T-cell (primary cell): Measurements from ENCODE around the gene NPC1. TPM values are rescaled to one million over a fixed set of nuclear protein-coding genes. Genes with fewer than 3 reads are reported as not detected.
"Not testable (repeated sequence)": the region's sequence is repeated elsewhere in the genome, so short reads cannot be mapped to it uniquely, and the experiment has no call there.

ENCODE experiments used
- ATAC-seq, 4 experiments: fragments of 200-7000 bp in 3 of 4; fragments of 150-1000 bp in 1 of 4; cut with Tn5 transposase; replicated peaks in 1 of 4; 1 replicate in 3 of 4; 2 replicates in 1 of 4; pipeline ENCODE4 v1.10.0; 2021; ENCODE audit warnings: moderate library complexity in 3 of 4, mild to moderate bottlenecking in 2 of 4, moderate number of reproducible peaks in 1 of 4
- CTCF ChIA-PET, 2 donors: fragments of 300-600 bp; sonication (Branson Sonifier 250); formaldehyde crosslinking; loops; one replicate each; lab custom pipeline; 2022; ENCODE audit warnings: antibody characterized with exemption in 2 of 2; lab: Charles Lee
- POLR2A ChIA-PET, 2 donors: fragments of 300-600 bp; sonication (Branson Sonifier 250); formaldehyde crosslinking; loops; one replicate each; lab custom pipeline; 2022; ENCODE audit warnings: antibody characterized with exemption in 2 of 2; lab: Charles Lee
- DNase-seq, 35 experiments: peaks; one replicate each; pipeline versions ENCODE4 v3.0.0 to v3.0.0-alpha.2; 2013 to 2023
- H3K27ac ChIP-seq: one replicate; pipeline ENCODE4 v1.5.1; 2013; ENCODE audit warnings: low read length
- H3K27me3 ChIP-seq, 2 experiments: replicated peaks in 1 of 2; 1 replicate in 1 of 2; 2 replicates in 1 of 2; pipeline versions ENCODE4 v1.6.1 to v1.7.0; 2013; ENCODE audit warnings: low read length in 1 of 2, mixed read lengths in 1 of 2; ENCODE audit not compliant: control insufficient read depth in 2 of 2, insufficient read depth in 2 of 2; ENCODE audit errors: extremely low read depth in 1 of 2
- H3K36me3 ChIP-seq, 2 donors: 1 replicate in 1 of 2; 2 replicates in 1 of 2; pipeline versions ENCODE4 v1.6.1 to v1.7.0; 2013; ENCODE audit warnings: low read length in 1 of 2; ENCODE audit not compliant: control insufficient read depth in 2 of 2, insufficient read depth in 1 of 2; ENCODE audit errors: extremely low read depth in 1 of 2
- H3K4me1 ChIP-seq, 2 experiments: 1 replicate in 1 of 2; 2 replicates in 1 of 2; pipeline versions ENCODE4 v1.6.1 to v1.7.0; 2013; ENCODE audit warnings: low read length in 2 of 2, mixed read lengths in 1 of 2; ENCODE audit not compliant: insufficient read depth in 2 of 2, control insufficient read depth in 1 of 2; ENCODE audit errors: extremely low read depth in 1 of 2
- H3K4me3 ChIP-seq, 2 donors: 1 replicate in 1 of 2; 2 replicates in 1 of 2; pipeline versions ENCODE4 v1.5.1 to v1.7.0; 2013; ENCODE audit warnings: mild to moderate bottlenecking in 2 of 2, low read length in 1 of 2, moderate library complexity in 1 of 2; ENCODE audit not compliant: control insufficient read depth in 1 of 2; ENCODE audit errors: extremely low read depth in 1 of 2
- H3K9me3 ChIP-seq: 2 replicates; pipeline ENCODE4 v1.7.0; 2013
- H3K27ac Mint-ChIP-seq, 2 donors: one replicate each; pipeline ENCODE4 v1.8.0; 2020 to 2021; ENCODE audit warnings: mild to moderate bottlenecking in 2 of 2, mixed read lengths in 2 of 2
- H3K27me3 Mint-ChIP-seq, 2 donors: one replicate each; pipeline ENCODE4 v1.8.0; 2021 to 2022; ENCODE audit warnings: mixed read lengths in 2 of 2
- H3K36me3 Mint-ChIP-seq: one replicate; pipeline ENCODE4 v1.8.0; 2021; ENCODE audit warnings: mixed read lengths
- H3K4me1 Mint-ChIP-seq, 3 donors: one replicate each; pipeline ENCODE4 v1.8.0; 2020 to 2022; ENCODE audit warnings: mixed read lengths in 3 of 3, mild to moderate bottlenecking in 1 of 3
- H3K4me3 Mint-ChIP-seq, 3 donors: one replicate each; pipeline ENCODE4 v1.8.0; 2020 to 2022; ENCODE audit warnings: mild to moderate bottlenecking in 3 of 3, mixed read lengths in 3 of 3, moderate library complexity in 3 of 3
- H3K9me3 Mint-ChIP-seq, 3 donors: one replicate each; pipeline ENCODE4 v1.8.0; 2020 to 2022; ENCODE audit warnings: mixed read lengths in 3 of 3
- WGBS: methylation state at CpG from one replicate; pipeline ENCODE4 v1.1.5; 2013; ENCODE audit warnings: missing lambda C conversion rate; ENCODE audit not compliant: insufficient coverage; 5-methylcytosine and 5-hydroxymethylcytosine counted together
- total RNA-seq, 35 experiments: library from RNA in 6 of 35; stranded (reverse) in 6 of 35; fragments of 120-200 nt in 1 of 35; gene quantifications; one replicate each; pipeline versions ENCODE4 v1.2.1 to v1.2.4 and lab custom pipeline; 2013 to 2026

The NPC1 gene
- total RNA-seq, 5 donors from 2014 or later (not counting 1 experiment from before 2014, with no cell fraction given), result 35.2 to 52.7 (median 39.4) TPM

DNA sequence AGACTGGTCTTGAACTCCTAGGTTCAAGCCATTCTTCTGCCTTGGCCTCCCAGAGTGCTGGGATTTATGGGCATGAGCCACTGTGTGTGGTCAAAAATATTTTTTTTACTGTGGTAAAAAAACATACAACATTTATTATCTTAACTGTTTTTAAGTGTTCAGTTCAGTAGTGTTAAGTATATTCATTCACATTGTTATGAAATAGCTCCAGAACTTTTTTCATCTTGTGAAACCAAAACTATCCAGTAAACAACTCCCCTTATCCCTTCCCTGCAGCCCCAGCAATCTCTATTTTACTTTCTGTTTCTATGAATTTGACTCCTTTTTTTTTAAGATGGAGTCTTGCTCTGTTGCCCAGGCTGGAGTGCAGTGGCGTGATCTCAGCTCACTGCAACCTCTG, 73.7 kb downstream of the NPC1 start:
- peaks cover 6 to 70% of the 10 kb centered on the region in 2 donors for H3K36me3 ChIP-seq
- Mint-ChIP-seq H3K27me3 (no peaks in the 10 kb centered on the region), H3K4me3 (no peak overlapping the region), H3K9me3 (no peaks in the 10 kb centered on the region), H3K4me1 (peaks cover 27 to 35% (median 33%) of the 10 kb centered on the region in 3 donors), H3K27ac (peak overlapping the region; percentile 73 to 88), H3K36me3 (peaks cover 34% of the 10 kb centered on the region)
- WGBS, result no CpG with 5 or more reads among the region's 1 CpG
- CTCF ChIA-PET, result interaction anchor here (0.6 to 0.7 kb wide), 3 partner anchors 14 to 74 kb away, joined by 3 read pairs; no protein-coding TSS in a partner anchor
- no peaks in the 10 kb centered on the region for H3K27me3 ChIP-seq
- peak overlapping the region; percentile 32 for H3K27ac ChIP-seq
- peaks cover 0 to 6% of the 10 kb centered on the region in 2 experiments for H3K4me1 ChIP-seq
- no peak overlapping the region for H3K4me3 ChIP-seq
- ATAC-seq (no peak), DNase-seq (no peak)
- POLR2A ChIA-PET, result no interaction called here
- no peaks in the 10 kb centered on the region for H3K9me3 ChIP-seq

DNA sequence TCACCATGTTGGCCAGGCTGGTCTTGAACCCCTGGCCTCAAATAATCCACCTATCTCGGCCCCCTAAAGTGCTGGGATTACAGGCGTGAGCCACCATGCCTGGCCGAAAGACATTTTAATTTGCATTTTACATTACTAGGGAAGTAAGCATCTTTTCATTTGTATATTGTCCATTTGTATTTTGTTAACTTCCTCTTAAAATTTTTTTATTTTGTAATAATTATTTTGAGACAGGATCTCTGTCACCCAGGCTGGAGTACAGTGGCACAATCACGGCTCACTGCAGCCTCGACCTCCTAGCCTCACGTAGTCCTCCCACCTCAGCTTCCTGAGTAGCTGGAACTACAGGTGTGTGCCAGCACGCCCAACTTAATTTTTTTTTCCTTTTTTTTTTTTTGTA, 74.1 kb downstream of the NPC1 start:
- H3K4me3 Mint-ChIP-seq, POLR2A ChIA-PET, ATAC-seq, H3K9me3 Mint-ChIP-seq, H3K27me3 Mint-ChIP-seq, H3K4me3 ChIP-seq, H3K4me1 ChIP-seq, H3K9me3 ChIP-seq, CTCF ChIA-PET, H3K27me3 ChIP-seq, DNase-seq: not testable (repeated sequence)
- Mint-ChIP-seq H3K27ac (peak overlapping the region; percentile 73 to 88), H3K36me3 (peaks cover 34% of the 10 kb centered on the region), H3K4me1 (peaks cover 32 to 39% (median 36%) of the 10 kb centered on the region in 3 donors)
- Histone ChIP-seq H3K36me3 (peaks cover 6 to 66% of the 10 kb centered on the region in 2 donors), H3K27ac (peak overlapping the region; percentile 32)
- no CpG with 5 or more reads among the region's 7 CpGs for WGBS

GRCh38 chr18:23510923-23511322, 75.4 kb downstream of the NPC1 start:
- H3K36me3 Mint-ChIP-seq, result peaks cover 34% of the 10 kb centered on the region
- H3K4me3 ChIP-seq, H3K9me3 ChIP-seq, H3K27ac Mint-ChIP-seq, ATAC-seq, H3K27me3 ChIP-seq, H3K27ac ChIP-seq, H3K4me3 Mint-ChIP-seq, H3K9me3 Mint-ChIP-seq, DNase-seq, H3K4me1 ChIP-seq, H3K27me3 Mint-ChIP-seq: not testable (repeated sequence)
- ChIA-PET POLR2A (interaction anchor here (0.6 to 0.7 kb wide), 2 partner anchors 30 to 393 kb away, joined by 4 to 8 read pairs; no protein-coding TSS in a partner anchor), CTCF (interaction anchor here (0.5 to 0.8 kb wide), 4 partner anchors 23 to 192 kb away, joined by 3 to 5 read pairs (median 4); no protein-coding TSS in a partner anchor)
- WGBS, result no CpG with 5 or more reads among the region's 2 CpGs
- H3K36me3 ChIP-seq, result peaks cover 6 to 65% of the 10 kb centered on the region in 2 donors
- H3K4me1 Mint-ChIP-seq, result peaks cover 36 to 45% (median 41%) of the 10 kb centered on the region in 3 donors

DNA sequence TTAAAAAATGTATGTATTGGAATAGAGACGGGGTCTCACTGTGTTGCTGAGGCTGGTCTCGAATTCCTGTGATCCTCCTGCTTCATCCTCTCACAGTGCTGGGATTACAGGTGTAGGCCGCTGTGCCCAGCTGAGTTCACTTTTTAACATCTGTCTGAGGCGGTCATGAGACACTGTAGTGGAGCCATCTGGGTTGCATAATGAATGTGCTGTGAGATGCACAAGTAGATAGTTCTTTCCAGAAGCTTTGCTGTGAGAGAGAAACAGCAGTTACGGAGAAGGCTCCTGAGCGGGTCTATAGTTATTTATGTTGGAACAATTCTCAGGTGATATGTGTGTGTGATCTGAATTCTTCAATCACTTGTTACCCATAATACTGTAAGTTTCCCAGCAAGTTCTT, 79.9 kb downstream of the NPC1 start:
- DNase-seq, result no peak
- H3K9me3 Mint-ChIP-seq, result no peaks in the 10 kb centered on the region
- Histone ChIP-seq H3K4me1 (peaks cover 6 to 30% of the 10 kb centered on the region in 2 experiments), H3K9me3 (no peaks in the 10 kb centered on the region), H3K36me3 (peaks cover 6 to 39% of the 10 kb centered on the region in 2 donors), H3K27me3 (no peaks in the 10 kb centered on the region), H3K27ac (no peak overlapping the region), H3K4me3 (no peak overlapping the region)
- no peak overlapping the region for H3K27ac Mint-ChIP-seq
- POLR2A ChIA-PET, result interaction anchor here in 1 of 2 donors (0.7 kb wide), 1 partner anchor 1901 kb away, joined by 3 read pairs; no protein-coding TSS in a partner anchor
- H3K36me3 Mint-ChIP-seq, result peaks cover 24% of the 10 kb centered on the region
- no peak for ATAC-seq
- CTCF ChIA-PET, result interaction anchor here (0.7 kb wide), 2 partner anchors 10 to 16 kb away, joined by 3 read pairs; no protein-coding TSS in a partner anchor
- no peaks in the 10 kb centered on the region for H3K27me3 Mint-ChIP-seq
- H3K4me1 Mint-ChIP-seq, result peaks cover 46 to 57% (median 55%) of the 10 kb centered on the region in 3 donors
- no peak overlapping the region for H3K4me3 Mint-ChIP-seq
- 80% methylated on average over 1 of the region's 6 CpGs for WGBS

- H3K4me3 ChIP-seq, result peak overlapping the region in 1 of 2 donors; percentile 57
- H3K27ac ChIP-seq, result peak overlapping the region; percentile 14
- Mint-ChIP-seq H3K27ac (peak overlapping the region; percentile 90 to 91), H3K4me1 (peaks cover 44 to 57% (median 56%) of the 10 kb centered on the region in 3 donors), H3K27me3 (no peaks in the 10 kb centered on the region), H3K4me3 (peak overlapping the region; percentile 93 to 99 (median 96)), H3K36me3 (peaks cover 13% of the 10 kb centered on the region), H3K9me3 (no peaks in the 10 kb centered on the region)
- 40% methylated on average over 1 of the region's 3 CpGs for WGBS
- peaks cover 6 to 30% of the 10 kb centered on the region in 2 experiments for H3K4me1 ChIP-seq
- no peaks in the 10 kb centered on the region for H3K9me3 ChIP-seq
- ATAC-seq (no peak), DNase-seq (peak in 1 of 35 experiments; percentile 46)
- POLR2A ChIA-PET, result no interaction called here
- H3K36me3 ChIP-seq, result peaks cover 6 to 28% of the 10 kb centered on the region in 2 donors
- CTCF ChIA-PET, result interaction anchor here (0.7 to 1.6 kb wide), 6 partner anchors 10 to 199 kb away, joined by 3 to 4 read pairs (median 4); partner anchors contain the start of gene RIOK3 (in 1 of the 2)
- no peaks in the 10 kb centered on the region for H3K27me3 ChIP-seq
These were observed 81.6 kb downstream of the NPC1 start for GRCh38 chr18:23504720-23505119.

- Histone ChIP-seq H3K36me3 (peaks cover 6 to 20% of the 10 kb centered on the region in 2 donors), H3K27me3 (no peaks in the 10 kb centered on the region), H3K4me3 (peak overlapping the region; percentile 57 to 71), H3K27ac (peak overlapping the region; percentile 14), H3K4me1 (peaks cover 6 to 34% of the 10 kb centered on the region in 2 experiments), H3K9me3 (no peaks in the 10 kb centered on the region)
- 0% methylated on average over 19 of the region's 21 CpGs for WGBS
- ChIA-PET POLR2A (no interaction called here), CTCF (interaction anchor here in 1 of 2 donors (1.2 to 1.6 kb wide), 2 partner anchors 51 to 199 kb away, joined by 4 read pairs; partner anchors contain the start of gene RIOK3)
- peak overlapping the region; percentile 93 to 99 (median 96) for H3K4me3 Mint-ChIP-seq
- DNase-seq (peak in 3 of 35 experiments; percentile 9 to 38 (median 14)), ATAC-seq (no peak)
- H3K9me3 Mint-ChIP-seq, result no peaks in the 10 kb centered on the region
- H3K27ac Mint-ChIP-seq, result peak overlapping the region; percentile 90 to 91
- H3K36me3 Mint-ChIP-seq, result peaks cover 13% of the 10 kb centered on the region
- H3K4me1 Mint-ChIP-seq, result peaks cover 49 to 62% (median 59%) of the 10 kb centered on the region in 3 donors
- no peaks in the 10 kb centered on the region for H3K27me3 Mint-ChIP-seq
These were observed 82.4 kb downstream of the NPC1 start for GRCh38 chr18:23503963-23504344.
